ENCODE measurements around the gene SLC37A1. TPM values are rescaled to one million over a fixed set of nuclear protein-coding genes. Genes with fewer than 3 reads are reported as not detected.

SLC37A1 gene
- total RNA-seq, 1 donor from 2014 or later: 29.3 TPM

- no peak for DNase-seq (ENCODE audit: low read depth)
- Histone ChIP-seq H3K27me3 (ENCODE audit: control insufficient read depth, insufficient read depth, low read length) (no peaks in the 10 kb centered on the region), H3K4me3 (ENCODE audit: low read depth, low read length) (no peak overlapping the region), H3K36me3 (ENCODE audit: control insufficient read depth, insufficient read depth, low read length) (no peaks in the 10 kb centered on the region)
- TF ChIP-seq CTCF (IDR thresholded peaks at IDR 0.05; ENCODE audit: insufficient read depth, low read length, poor library complexity, severe bottlenecking): no peak
These were observed 19.8 kb downstream of the SLC37A1 start for GRCh38 chr21:42533306-42533962.

- no peak for TF ChIP-seq CTCF (IDR thresholded peaks at IDR 0.05; ENCODE audit: insufficient read depth, low read length, poor library complexity, severe bottlenecking)
- Histone ChIP-seq H3K27me3 (ENCODE audit: control insufficient read depth, insufficient read depth, low read length) (no peaks in the 10 kb centered on the region), H3K36me3 (ENCODE audit: control insufficient read depth, insufficient read depth, low read length) (no peaks in the 10 kb centered on the region), H3K4me3 (ENCODE audit: low read depth, low read length) (no peak overlapping the region)
- no peak for DNase-seq (ENCODE audit: low read depth)
These were observed 20.3 kb downstream of the SLC37A1 start for GRCh38 chr21:42533963-42534355.

- Histone ChIP-seq H3K36me3 (ENCODE audit: control insufficient read depth, insufficient read depth, low read length) (no peaks in the 10 kb centered on the region), H3K27me3 (ENCODE audit: control insufficient read depth, insufficient read depth, low read length) (no peaks in the 10 kb centered on the region), H3K4me3 (ENCODE audit: low read depth, low read length) (no peak overlapping the region)
- no peak for DNase-seq (ENCODE audit: low read depth)
- no peak for TF ChIP-seq CTCF (IDR thresholded peaks at IDR 0.05; ENCODE audit: insufficient read depth, low read length, poor library complexity, severe bottlenecking)
These were observed 21.0 kb downstream of the SLC37A1 start for GRCh38 chr21:42534421-42535378.

GRCh38 chr21:42535602-42536171, 22.0 kb downstream of the SLC37A1 start:
- H3K27me3 ChIP-seq (ENCODE audit: control insufficient read depth, insufficient read depth, low read length): no peaks in the 10 kb centered on the region
- no peaks in the 10 kb centered on the region for H3K36me3 ChIP-seq (ENCODE audit: control insufficient read depth, insufficient read depth, low read length)
- no peak for TF ChIP-seq CTCF (IDR thresholded peaks at IDR 0.05; ENCODE audit: insufficient read depth, low read length, poor library complexity, severe bottlenecking)
- no peak overlapping the region for H3K4me3 ChIP-seq (ENCODE audit: low read depth, low read length)
- DNase-seq (ENCODE audit: low read depth): no peak

- Histone ChIP-seq H3K36me3 (ENCODE audit: control insufficient read depth, insufficient read depth, low read length) (no peaks in the 10 kb centered on the region), H3K27me3 (ENCODE audit: control insufficient read depth, insufficient read depth, low read length) (no peaks in the 10 kb centered on the region), H3K4me3 (ENCODE audit: low read depth, low read length) (no peak overlapping the region)
- TF ChIP-seq CTCF (IDR thresholded peaks at IDR 0.05; ENCODE audit: insufficient read depth, low read length, poor library complexity, severe bottlenecking): no peak
- no peak for DNase-seq (ENCODE audit: low read depth)
These were observed 22.9 kb downstream of the SLC37A1 start for GRCh38 chr21:42536601-42537000.

All from kidney epithelial cell (primary cell).